Measurements from ENCODE around the gene ZNF385C. TPM values are rescaled to one million over a fixed set of nuclear protein-coding genes. Genes with fewer than 3 reads are reported as not detected.
"Not testable (repeated sequence)": the region's sequence is repeated elsewhere in the genome, so short reads cannot be mapped to it uniquely, and the experiment has no call there.

Gene ZNF385C
- total RNA-seq, 2 experiments from 2014 or later = 0.67 to 0.85 TPM

- Histone ChIP-seq H2AFZ (ENCODE audit: low read length) (no peak overlapping the region), H3K4me3 (ENCODE audit: low read depth, low read length, poor library complexity, severe bottlenecking) (no peak overlapping the region), H3K27ac (ENCODE audit: low read depth, low read length, poor library complexity, severe bottlenecking) (no peak overlapping the region), H3K9me3 (ENCODE audit: low read length) (no peaks in the 10 kb centered on the region), H3K9me2 (ENCODE audit: insufficient read depth, low read length) (no peaks in the 10 kb centered on the region), H3K4me2 (ENCODE audit: low read length) (no peak overlapping the region), H3K4me1 (ENCODE audit: insufficient read depth, low read length, poor library complexity, severe bottlenecking) (peaks cover 22% of the 10 kb centered on the region), H4K20me1 (ENCODE audit: insufficient read depth, low read length) (no peaks in the 10 kb centered on the region), H3K79me2 (ENCODE audit: insufficient read depth, low read depth, low read length) (peaks cover 31% of the 10 kb centered on the region), H3K36me3 (ENCODE audit: insufficient read depth, low read length) (peaks cover 58% of the 10 kb centered on the region)
- POLR2A ChIA-PET = interaction anchor here (0.5 to 1.6 kb wide), 4 partner anchors 9 to 1986 kb away, joined by 3 to 4 read pairs (median 4); no protein-coding TSS in a partner anchor
- no TSS peak for BruUV-seq (replicated peaks)
- intact Hi-C loops (cut with micrococcal nuclease; ENCODE audit: unreplicated experiment) = no loop called here
- no peak for DNase-seq (ENCODE audit: low spot score)
- CTCF ChIA-PET (ENCODE audit: unreplicated experiment) = no interaction called here
- no peak for TF ChIP-seq CTCF (conservative IDR thresholded peaks at IDR 0.05; ENCODE audit: low read length)
Observed at GRCh38 chr17:42142371-42142896, 44.2 kb upstream of the ZNF385C start.

DNA sequence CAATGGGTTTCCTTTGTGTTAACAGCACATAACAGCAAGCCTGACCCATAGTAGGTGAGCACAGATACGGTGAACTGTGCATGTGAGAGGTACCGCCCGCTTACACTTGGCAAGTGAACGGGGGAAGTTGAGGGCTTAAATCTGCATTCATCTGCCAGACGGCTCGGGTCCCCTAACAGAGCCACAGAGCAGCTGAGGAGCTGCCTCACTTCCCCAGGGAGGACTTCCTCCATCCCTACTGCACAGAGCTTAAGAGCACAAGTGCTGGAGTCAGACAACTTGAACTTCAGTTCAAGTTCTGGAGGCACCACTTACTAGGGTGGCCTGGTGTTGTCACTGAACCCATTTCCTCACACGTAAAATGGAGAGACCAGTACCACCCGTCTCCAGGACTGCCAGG is 43.1 kb upstream of the ZNF385C start:
- H3K27ac ChIP-seq (ENCODE audit: low read depth, low read length, poor library complexity, severe bottlenecking) = no peak overlapping the region
- ChIA-PET POLR2A (no interaction called here), CTCF (ENCODE audit: unreplicated experiment) (no interaction called here)
- BruUV-seq (replicated peaks) = no TSS peak
- DNase-seq (ENCODE audit: low spot score) = no peak
- H3K4me1 ChIP-seq (ENCODE audit: insufficient read depth, low read length, poor library complexity, severe bottlenecking) = peaks cover 32% of the 10 kb centered on the region
- no peaks in the 10 kb centered on the region for H3K9me2 ChIP-seq (ENCODE audit: insufficient read depth, low read length)
- intact Hi-C loops (cut with micrococcal nuclease; ENCODE audit: unreplicated experiment) = no loop called here
- no peaks in the 10 kb centered on the region for H4K20me1 ChIP-seq (ENCODE audit: insufficient read depth, low read length)
- H2AFZ ChIP-seq (ENCODE audit: low read length) = no peak overlapping the region
- peaks cover 42% of the 10 kb centered on the region for H3K79me2 ChIP-seq (ENCODE audit: insufficient read depth, low read depth, low read length)
- TF ChIP-seq CTCF (conservative IDR thresholded peaks at IDR 0.05; ENCODE audit: low read length) (no peak), EZH2phosphoT487 (IDR thresholded peaks at IDR 0.05; ENCODE audit: borderline replicate concordance, low read depth, low read length) (no peak)
- H3K4me3 ChIP-seq (ENCODE audit: low read depth, low read length, poor library complexity, severe bottlenecking) = no peak overlapping the region
- no peak overlapping the region for H3K4me2 ChIP-seq (ENCODE audit: low read length)
- H3K9me3 ChIP-seq (ENCODE audit: low read length) = no peaks in the 10 kb centered on the region
- peaks cover 60% of the 10 kb centered on the region for H3K36me3 ChIP-seq (ENCODE audit: insufficient read depth, low read length)

DNA sequence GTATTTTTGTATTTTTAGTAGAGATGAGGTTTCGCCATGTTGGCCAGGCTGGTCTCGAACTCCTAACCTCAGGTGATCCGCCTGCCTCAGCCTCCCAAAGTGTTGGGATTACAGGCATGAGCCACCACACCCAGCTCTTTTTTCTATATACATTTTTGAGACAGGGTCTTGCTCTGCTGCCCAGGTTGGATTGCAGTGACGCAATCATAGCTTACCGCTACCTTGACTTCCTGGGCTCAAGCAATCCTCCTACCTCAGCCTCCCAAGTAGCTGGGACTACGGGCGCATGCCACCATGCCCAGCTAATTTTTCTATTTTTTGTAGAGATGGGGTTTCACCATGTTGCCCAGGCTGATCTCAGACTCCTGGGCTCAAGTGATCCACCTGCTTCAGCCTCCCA is 42.4 kb upstream of the ZNF385C start:
- H3K9me2 ChIP-seq (ENCODE audit: insufficient read depth, low read length); H3K27ac ChIP-seq (ENCODE audit: low read depth, low read length, poor library complexity, severe bottlenecking); H3K4me2 ChIP-seq (ENCODE audit: low read length); intact Hi-C loops (cut with micrococcal nuclease; ENCODE audit: unreplicated experiment); H4K20me1 ChIP-seq (ENCODE audit: insufficient read depth, low read length); H3K4me3 ChIP-seq (ENCODE audit: low read depth, low read length, poor library complexity, severe bottlenecking); DNase-seq (ENCODE audit: low spot score); CTCF ChIA-PET (ENCODE audit: unreplicated experiment); H2AFZ ChIP-seq (ENCODE audit: low read length); BruUV-seq (replicated peaks); H3K9me3 ChIP-seq (ENCODE audit: low read length): not testable (repeated sequence)
- H3K4me1 ChIP-seq (ENCODE audit: insufficient read depth, low read length, poor library complexity, severe bottlenecking) = peaks cover 39% of the 10 kb centered on the region
- POLR2A ChIA-PET = interaction anchor here (0.6 kb wide), 1 partner anchor 73 kb away, joined by 3 read pairs; no protein-coding TSS in a partner anchor
- peaks cover 49% of the 10 kb centered on the region for H3K79me2 ChIP-seq (ENCODE audit: insufficient read depth, low read depth, low read length)
- peaks cover 60% of the 10 kb centered on the region for H3K36me3 ChIP-seq (ENCODE audit: insufficient read depth, low read length)

All from OCI-LY7 (cell line).